T-helper 17 cell (primary cell): Measurements from ENCODE around the gene ITGB5. TPM values are rescaled to one million over a fixed set of nuclear protein-coding genes. Genes with fewer than 3 reads are reported as not detected.
A peak's percentile ranks its signal among the peaks of the same experiment; 100 is the strongest.
"Not testable (repeated sequence)": the region's sequence is repeated elsewhere in the genome, so short reads cannot be mapped to it uniquely, and the experiment has no call there.

Source experiments
- ATAC-seq: fragments of 150-1000 bp; cut with Tn5 transposase; 2 replicates; pipeline ENCODE4 v1.10.0; 2021; ENCODE audit warnings: mild to moderate bottlenecking, moderate library complexity
- DNase-seq, 3 donors: peaks; one replicate each; pipeline versions ENCODE4 v3.0.0 to v3.0.0-alpha.2; 2020 to 2021
- H3K9me3 ChIP-seq: one replicate; pipeline ENCODE4 v1.7.0; 2013; ENCODE audit warnings: low read length, mild to moderate bottlenecking; ENCODE audit not compliant: control insufficient read depth, poor library complexity, severe bottlenecking
- H3K27ac Mint-ChIP-seq: one replicate; pipeline ENCODE4 v1.8.0; 2022; ENCODE audit warnings: mild to moderate bottlenecking, moderate library complexity, mixed read lengths
- H3K27me3 Mint-ChIP-seq: one replicate; pipeline ENCODE4 v1.8.0; 2022; ENCODE audit warnings: mixed read lengths
- H3K36me3 Mint-ChIP-seq: one replicate; pipeline ENCODE4 v1.8.0; 2022; ENCODE audit warnings: low read depth, mixed read lengths
- H3K4me1 Mint-ChIP-seq: one replicate; pipeline ENCODE4 v1.8.0; 2022; ENCODE audit warnings: mild to moderate bottlenecking, mixed read lengths
- H3K4me3 Mint-ChIP-seq: one replicate; pipeline ENCODE4 v1.8.0; 2022; ENCODE audit warnings: mild to moderate bottlenecking, moderate library complexity, mixed read lengths
- total RNA-seq, 4 donors: library from RNA in 2 of 4; stranded (reverse) in 2 of 4; gene quantifications; one replicate each; pipeline ENCODE4 v1.2.3 and lab custom pipeline; 2022 to 2026

The ITGB5 gene
- total RNA-seq, 2 donors from 2014 or later: 3.1 to 61.3 TPM

- H3K9me3 ChIP-seq: no peaks in the 10 kb centered on the region
- no peak for DNase-seq
- ATAC-seq: no peak
- Mint-ChIP-seq H3K4me1 (peaks cover 25% of the 10 kb centered on the region), H3K27me3 (peaks cover 39% of the 10 kb centered on the region), H3K27ac (peak overlapping the region; percentile 69), H3K36me3 (no peaks in the 10 kb centered on the region), H3K4me3 (peak overlapping the region; percentile 56)
Measured at GRCh38 chr3:124833710-124834332, 53.3 kb downstream of the ITGB5 start.

- ATAC-seq: no peak
- peak overlapping the region; percentile 56 for H3K4me3 Mint-ChIP-seq
- peak overlapping the region; percentile 69 for H3K27ac Mint-ChIP-seq
Measured at GRCh38 chr3:124832782-124833709, 54.1 kb downstream of the ITGB5 start.

DNA sequence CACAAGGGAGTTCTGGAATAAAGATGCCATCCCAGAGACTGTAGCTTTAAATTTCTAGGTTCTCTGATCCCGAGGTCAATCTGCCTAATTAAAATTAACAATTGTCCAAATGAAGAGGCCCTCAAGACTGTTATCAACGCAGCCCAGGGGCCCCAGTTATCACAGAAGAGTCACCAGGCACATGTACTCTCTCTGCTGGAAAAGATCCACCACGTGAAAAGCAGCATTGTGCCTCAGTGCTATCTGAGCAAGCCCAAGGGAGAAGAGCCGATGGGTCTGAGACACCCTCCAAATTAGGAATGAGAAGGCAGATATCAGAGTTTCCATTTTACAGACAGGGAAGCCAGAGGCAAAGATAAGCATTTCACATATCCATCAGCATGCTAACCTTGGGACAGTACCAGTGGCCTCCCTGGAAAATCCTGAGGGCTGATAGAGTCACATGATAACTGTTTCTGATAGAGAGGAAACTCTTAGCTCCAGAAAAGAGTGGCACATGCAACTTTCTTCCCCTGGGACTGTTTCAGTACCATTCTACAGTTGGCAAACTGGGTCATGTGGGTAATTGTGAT lies 55.5 kb downstream of the ITGB5 start:
- DNase-seq (no peak), ATAC-seq (no peak)
- H3K27ac Mint-ChIP-seq: peak overlapping the region; percentile 63
- H3K36me3 Mint-ChIP-seq: no peaks in the 10 kb centered on the region
- peaks cover 28% of the 10 kb centered on the region for H3K27me3 Mint-ChIP-seq
- H3K4me1 Mint-ChIP-seq: peaks cover 19% of the 10 kb centered on the region
- no peak overlapping the region for H3K4me3 Mint-ChIP-seq
- no peaks in the 10 kb centered on the region for H3K9me3 ChIP-seq

More at GRCh38 chr3:124832782-124833709, 54.1 kb downstream of the ITGB5 start:
- H3K9me3 ChIP-seq: no peaks in the 10 kb centered on the region
- no peak for DNase-seq
- Mint-ChIP-seq H3K36me3 (no peaks in the 10 kb centered on the region), H3K27me3 (peaks cover 39% of the 10 kb centered on the region), H3K4me1 (peaks cover 25% of the 10 kb centered on the region)

DNA sequence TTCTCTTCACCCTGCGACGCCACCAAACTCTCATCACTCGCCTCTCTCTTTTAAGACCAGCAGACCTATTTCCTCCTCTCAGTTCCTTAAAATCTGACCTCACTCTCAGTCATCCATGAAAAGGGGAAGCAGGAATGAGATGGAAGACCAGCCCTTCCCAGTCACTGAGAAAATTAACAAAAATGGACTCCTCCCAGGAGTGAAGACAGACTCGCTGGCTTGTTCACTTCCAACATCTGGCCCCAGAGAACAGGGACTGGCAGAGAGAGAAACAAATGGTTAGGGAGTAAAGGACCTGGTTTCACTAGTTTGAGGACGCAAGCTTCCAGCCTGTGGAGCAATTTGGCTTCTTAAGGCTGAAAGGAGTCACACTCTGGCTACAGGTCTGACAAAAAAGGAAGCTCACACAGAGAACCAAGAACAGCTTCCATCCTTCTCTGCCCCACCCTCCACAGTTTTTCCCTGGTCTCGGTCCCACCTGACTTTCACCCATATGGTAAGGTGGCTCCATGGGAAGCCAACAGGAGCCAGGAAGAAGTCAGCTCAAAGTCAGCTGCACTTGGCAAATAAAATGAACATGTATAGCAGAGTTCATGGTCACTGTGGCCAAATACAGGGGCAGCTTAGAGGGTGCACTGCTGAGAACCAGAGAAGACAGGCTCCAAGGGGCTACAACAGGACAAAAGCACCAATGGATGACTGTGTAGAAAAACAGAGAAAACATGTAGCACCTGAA lies 57.2 kb downstream of the ITGB5 start:
- DNase-seq (no peak), ATAC-seq (no peak)
- peaks cover 9% of the 10 kb centered on the region for H3K4me1 Mint-ChIP-seq
- H3K27ac Mint-ChIP-seq: no peak overlapping the region
- no peaks in the 10 kb centered on the region for H3K9me3 ChIP-seq
- no peak overlapping the region for H3K4me3 Mint-ChIP-seq
- H3K27me3 Mint-ChIP-seq: peaks cover 26% of the 10 kb centered on the region
- H3K36me3 Mint-ChIP-seq: no peaks in the 10 kb centered on the region

DNA sequence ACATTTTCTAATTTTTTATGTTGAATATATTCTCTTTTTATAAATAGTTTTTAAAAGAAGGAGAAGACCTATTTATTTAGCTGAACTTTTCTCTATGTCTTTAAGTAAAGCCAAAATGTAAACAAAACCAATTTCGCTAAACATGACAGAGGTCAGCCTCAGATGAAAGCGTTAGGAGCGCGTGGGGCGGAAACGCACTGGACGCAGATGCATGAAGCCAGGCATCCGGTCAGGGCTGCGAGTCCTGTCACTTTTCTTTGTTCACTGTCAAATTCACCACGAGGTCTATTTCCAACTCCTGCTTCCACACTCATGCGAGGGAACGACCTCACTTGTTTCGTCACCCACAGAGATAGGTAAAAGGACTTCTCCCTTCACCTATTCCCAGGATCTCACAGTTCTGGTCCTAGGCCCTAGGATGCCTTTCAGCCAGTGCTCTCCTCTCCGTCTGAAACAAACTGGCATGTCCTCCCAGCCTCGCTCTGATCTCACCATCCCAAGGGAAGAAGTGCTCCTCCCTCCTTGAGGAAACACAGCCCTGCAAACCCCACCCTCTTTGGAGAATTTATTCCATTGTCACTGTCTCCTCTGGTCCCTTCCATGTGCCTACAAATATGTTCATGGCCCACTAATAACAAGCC lies 57.9 kb downstream of the ITGB5 start:
- no peaks in the 10 kb centered on the region for H3K9me3 ChIP-seq
- ATAC-seq (no peak), DNase-seq (no peak)
- no peaks in the 10 kb centered on the region for H3K36me3 Mint-ChIP-seq
- H3K27ac Mint-ChIP-seq: no peak overlapping the region
- H3K27me3 Mint-ChIP-seq: peaks cover 32% of the 10 kb centered on the region
- H3K4me3 Mint-ChIP-seq: no peak overlapping the region
- H3K4me1 Mint-ChIP-seq: peaks cover 6% of the 10 kb centered on the region

DNA sequence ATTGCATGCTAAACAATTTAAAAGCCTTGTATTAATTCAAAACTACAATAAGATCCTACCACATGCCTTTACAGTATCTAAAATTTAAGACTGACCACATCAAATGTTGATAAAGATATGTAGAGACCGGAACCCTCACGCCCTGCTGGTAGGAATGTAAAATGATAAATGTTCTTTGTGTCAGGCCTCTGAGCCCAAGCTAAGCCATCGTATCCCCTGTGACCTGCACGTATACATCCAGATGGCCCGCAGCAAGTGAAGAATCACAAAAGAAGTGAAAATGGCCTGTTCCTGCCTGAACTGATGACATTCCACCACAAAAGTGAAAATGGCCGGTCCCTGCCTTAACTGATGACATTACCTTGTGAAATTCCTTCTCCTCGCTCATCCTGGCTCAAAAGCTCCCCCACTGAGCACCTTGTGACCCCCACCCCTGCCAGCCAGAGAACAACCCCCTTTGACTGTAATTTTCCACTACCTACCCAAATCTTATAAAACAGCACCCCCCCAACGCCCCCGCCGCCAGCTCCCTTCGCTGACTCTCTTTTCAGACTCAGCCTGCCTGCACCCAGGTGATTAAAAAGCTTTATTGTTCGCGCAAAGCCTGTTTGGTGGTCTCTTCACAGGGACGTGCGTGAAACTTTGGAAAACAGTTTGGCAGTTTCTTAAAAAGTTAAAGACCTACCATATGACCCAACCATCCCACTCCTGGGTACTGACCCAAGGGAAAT lies 59.5 kb downstream of the ITGB5 start:
- H3K4me1 Mint-ChIP-seq, DNase-seq, ATAC-seq, H3K27ac Mint-ChIP-seq, H3K4me3 Mint-ChIP-seq, H3K9me3 ChIP-seq, H3K36me3 Mint-ChIP-seq: not testable (repeated sequence)
- peaks cover 24% of the 10 kb centered on the region for H3K27me3 Mint-ChIP-seq

- H3K27ac Mint-ChIP-seq: no peak overlapping the region
- ATAC-seq (no peak), DNase-seq (no peak)
- H3K4me1 Mint-ChIP-seq: peaks cover 3% of the 10 kb centered on the region
- H3K36me3 Mint-ChIP-seq: no peaks in the 10 kb centered on the region
- no peaks in the 10 kb centered on the region for H3K9me3 ChIP-seq
- peaks cover 32% of the 10 kb centered on the region for H3K27me3 Mint-ChIP-seq
- H3K4me3 Mint-ChIP-seq: no peak overlapping the region
Measured at GRCh38 chr3:124826703-124827102, 60.5 kb downstream of the ITGB5 start.

DNA sequence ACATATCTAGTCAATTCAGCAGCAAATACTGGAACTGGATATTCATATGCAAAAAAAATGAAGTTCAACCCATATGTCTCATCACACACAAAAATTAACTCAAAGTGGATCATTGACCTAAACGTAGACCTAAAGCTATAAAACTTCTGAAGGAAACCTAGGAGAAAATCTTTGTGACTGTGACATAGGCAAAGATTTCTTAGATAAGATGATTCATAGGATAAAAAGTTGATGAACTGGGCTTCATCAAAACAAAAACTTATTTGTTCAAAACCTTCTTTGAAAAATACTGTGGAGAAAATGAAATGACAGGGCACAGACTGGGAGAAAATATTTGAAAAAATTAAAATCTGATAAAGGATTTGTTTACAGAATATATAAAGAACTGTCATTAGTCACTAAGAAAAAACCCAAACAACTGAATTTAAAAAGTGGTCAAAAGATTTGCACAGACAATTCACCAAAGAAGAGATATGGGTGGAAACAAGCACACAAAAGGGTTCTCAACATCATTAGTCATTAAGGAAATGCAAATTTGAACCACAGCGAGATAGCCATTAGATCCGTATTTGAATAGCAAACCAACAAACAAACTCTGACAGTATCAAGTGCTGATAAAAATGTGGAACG lies 62.8 kb downstream of the ITGB5 start:
- Mint-ChIP-seq H3K4me3 (no peak overlapping the region), H3K27me3 (peaks cover 40% of the 10 kb centered on the region), H3K36me3 (peaks cover 3% of the 10 kb centered on the region), H3K4me1 (no peaks in the 10 kb centered on the region), H3K27ac (no peak overlapping the region)
- ATAC-seq (no peak), DNase-seq (no peak)
- no peaks in the 10 kb centered on the region for H3K9me3 ChIP-seq

DNA sequence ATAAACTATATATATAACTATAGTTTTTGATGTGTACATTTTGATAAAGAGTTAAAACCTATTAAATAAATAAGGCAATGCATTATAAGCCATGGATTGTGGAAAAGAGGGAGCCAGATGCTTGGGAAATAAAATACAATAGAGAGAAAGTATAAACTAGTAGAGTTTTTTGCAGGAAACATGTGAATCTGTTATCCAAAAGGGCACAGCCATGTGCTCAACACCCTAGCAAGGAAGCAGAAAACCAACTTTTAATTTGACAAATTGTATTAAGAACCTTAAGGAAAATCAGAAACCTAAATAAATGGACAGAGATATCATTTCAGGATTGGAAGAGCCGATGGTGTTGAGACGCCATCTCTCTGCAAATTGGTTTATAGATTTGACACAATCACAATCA lies 63.5 kb downstream of the ITGB5 start:
- DNase-seq (no peak), ATAC-seq (no peak)
- Mint-ChIP-seq H3K4me3 (no peak overlapping the region), H3K27me3 (peaks cover 46% of the 10 kb centered on the region), H3K36me3 (peaks cover 5% of the 10 kb centered on the region), H3K27ac (no peak overlapping the region), H3K4me1 (no peaks in the 10 kb centered on the region)
- no peaks in the 10 kb centered on the region for H3K9me3 ChIP-seq

- H3K27me3 Mint-ChIP-seq: peaks cover 50% of the 10 kb centered on the region
- peaks cover 5% of the 10 kb centered on the region for H3K36me3 Mint-ChIP-seq
- H3K4me1 Mint-ChIP-seq: no peaks in the 10 kb centered on the region
- H3K9me3 ChIP-seq: no peaks in the 10 kb centered on the region
- DNase-seq (no peak), ATAC-seq (no peak)
- H3K4me3 Mint-ChIP-seq: no peak overlapping the region
- no peak overlapping the region for H3K27ac Mint-ChIP-seq
Measured at GRCh38 chr3:124823206-124823605, 64.0 kb downstream of the ITGB5 start.

DNA sequence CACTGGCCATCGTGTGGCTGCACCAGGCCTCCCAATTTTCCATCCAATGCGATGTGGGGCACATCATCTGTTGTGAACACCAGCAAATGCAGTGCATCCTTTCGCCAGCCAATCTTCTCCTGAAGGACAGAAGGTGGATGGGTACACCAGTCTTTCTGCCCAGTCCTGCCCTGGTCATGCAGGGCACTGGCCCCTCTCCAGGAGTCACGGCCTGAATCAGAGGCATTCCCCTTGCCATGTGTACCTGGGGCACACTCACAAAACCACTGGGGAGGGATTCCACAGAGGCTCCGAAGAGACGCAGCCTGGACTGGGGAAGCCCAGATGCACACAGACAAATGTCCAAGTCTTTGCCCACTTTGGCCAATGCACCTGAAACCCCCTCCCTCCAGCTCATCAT lies 65.8 kb downstream of the ITGB5 start:
- peaks cover 2% of the 10 kb centered on the region for H3K4me1 Mint-ChIP-seq
- no peak overlapping the region for H3K4me3 Mint-ChIP-seq
- H3K36me3 Mint-ChIP-seq: peaks cover 5% of the 10 kb centered on the region

More for the DNA sequence above, 65.8 kb downstream of the ITGB5 start:
- ATAC-seq: no peak
- peaks cover 58% of the 10 kb centered on the region for H3K27me3 Mint-ChIP-seq
- no peak overlapping the region for H3K27ac Mint-ChIP-seq
- H3K9me3 ChIP-seq: no peaks in the 10 kb centered on the region
- DNase-seq: no peak
